Smooth muscle cell (in vitro differentiated cells): ENCODE results near the gene SLC39A11. TPM values are rescaled to one million over a fixed set of nuclear protein-coding genes. Genes with fewer than 3 reads are reported as not detected.

Source experiments
- DNase-seq: peaks from one replicate; lab custom pipeline; 2025; ENCODE audit not compliant: unreplicated experiment; lab: John Stamatoyannopoulos, UW
- H2AFZ ChIP-seq: fragments of 200-600 bp; sonication (generic); 2 replicates; pipeline ENCODE4 v1.6.0; 2016; ENCODE audit warnings: antibody characterized with exemption, low read depth, mild to moderate bottlenecking
- H3F3A ChIP-seq: fragments of 200-600 bp; sonication (generic); 2 replicates; pipeline ENCODE4 v1.6.0; 2017; ENCODE audit warnings: antibody characterized with exemption, low read depth
- H3K27ac ChIP-seq: fragments of 200-600 bp; sonication (generic); 2 replicates; pipeline ENCODE4 v1.5.1; 2016; ENCODE audit warnings: low read depth, mild to moderate bottlenecking
- H3K27me3 ChIP-seq: fragments of 200-600 bp; sonication (generic); 2 replicates; pipeline ENCODE4 v1.6.1; 2016; ENCODE audit warnings: low read depth, mild to moderate bottlenecking
- H3K36me3 ChIP-seq: fragments of 200-600 bp; sonication (generic); 2 replicates; pipeline ENCODE4 v1.5.1; 2016; ENCODE audit warnings: low read depth
- H3K4me1 ChIP-seq: fragments of 200-600 bp; sonication (generic); 2 replicates; pipeline ENCODE4 v1.5.1; 2016; ENCODE audit warnings: low read depth
- H3K4me2 ChIP-seq: fragments of 200-600 bp; sonication (generic); 2 replicates; pipeline ENCODE4 v1.6.0; 2016; ENCODE audit warnings: mild to moderate bottlenecking
- H3K4me3 ChIP-seq: fragments of 200-600 bp; sonication (generic); 2 replicates; pipeline ENCODE4 v1.5.1; 2016; ENCODE audit warnings: mild to moderate bottlenecking
- H3K79me2 ChIP-seq: fragments of 200-600 bp; sonication (generic); 2 replicates; pipeline ENCODE4 v1.6.0; 2016; ENCODE audit warnings: low read depth, mild to moderate bottlenecking
- H3K9ac ChIP-seq: fragments of 200-600 bp; sonication (generic); 2 replicates; pipeline ENCODE4 v1.6.0; 2016; ENCODE audit warnings: low read depth
- H3K9me3 ChIP-seq: fragments of 200-600 bp; sonication (generic); replicated peaks from 2 replicates; pipeline ENCODE4 v1.5.1; 2016; ENCODE audit warnings: low read depth
- H4K20me1 ChIP-seq: fragments of 200-600 bp; sonication (generic); 2 replicates; pipeline ENCODE4 v1.6.0; 2016; ENCODE audit warnings: low read depth
- WGBS: methylation state at CpG from one replicate; pipeline ENCODE4 v1.1.7; 2016; ENCODE audit warnings: low lambda C conversion rate; 5-methylcytosine and 5-hydroxymethylcytosine counted together
- polyA plus RNA-seq: library from polyadenylated mRNA; unstranded; fragments of >200 nt; fragmentation: Nextera tagmentation; extraction: Ambion mirVana; gene quantifications from 2 replicates; pipeline ENCODE4 v1.2.1, GENCODE V29; 2016
- total RNA-seq: library from RNA; depleted of rRNA; stranded (reverse); fragments of >200 nt; gene quantifications from 2 replicates; pipeline ENCODE4 v1.2.3, GENCODE V29; 2014
- TF ChIP-seq, protein P1 (sequence below): fragments of 200-600 bp; sonication (generic); IDR thresholded peaks from 2 replicates; pipeline ENCODE4 v1.5.1; 2017; ENCODE audit warnings: borderline replicate concordance, mild to moderate bottlenecking, antibody characterized with exemption; ENCODE audit not compliant: insufficient read depth, poor library complexity, severe bottlenecking

SLC39A11 gene
- total and polyA plus RNA-seq, 2 experiments from 2014 or later: 9.2 to 36.7 TPM

DNA sequence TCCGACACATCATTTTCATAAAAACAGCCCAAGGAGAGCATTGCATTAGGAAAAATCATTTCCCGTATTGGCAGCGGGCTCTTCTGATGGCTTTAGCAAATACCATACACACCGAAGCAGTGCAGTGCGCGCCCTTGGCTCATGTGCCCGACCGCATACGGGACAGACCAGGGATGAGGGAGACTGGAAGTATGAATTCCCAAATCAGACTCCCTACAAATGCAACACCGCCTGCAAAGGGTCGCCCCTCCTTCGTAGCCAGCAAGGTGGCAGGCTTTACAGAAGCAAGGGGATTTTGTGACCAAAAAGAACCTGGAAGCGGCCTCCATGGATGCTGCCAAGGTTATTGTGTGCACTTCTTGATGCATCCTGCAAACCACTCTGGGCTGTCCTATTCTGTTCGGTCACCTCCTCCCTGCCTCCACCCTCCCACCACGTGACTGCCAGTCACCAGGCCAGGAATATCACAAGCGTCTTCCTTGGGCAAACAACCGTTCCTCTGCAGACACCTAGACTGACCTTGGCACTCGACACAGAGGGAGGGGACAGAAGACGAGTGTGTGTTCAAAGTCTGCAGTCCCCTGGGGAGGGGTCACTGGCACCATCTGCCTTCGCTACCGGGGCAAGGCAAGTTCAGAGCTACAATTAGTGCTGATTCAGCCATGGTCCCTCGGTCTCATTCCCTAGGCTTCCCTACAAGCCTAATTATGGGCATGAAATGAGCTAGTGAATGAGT, 460.4 kb downstream of the SLC39A11 start:
- Histone ChIP-seq H3K4me1 (no peaks in the 10 kb centered on the region), H3K36me3 (no peaks in the 10 kb centered on the region), H3F3A (no peaks in the 10 kb centered on the region), H3K4me3 (no peak overlapping the region), H3K4me2 (no peak overlapping the region), H3K9me3 (no peaks in the 10 kb centered on the region), H3K9ac (no peak overlapping the region), H2AFZ (no peak overlapping the region), H3K27me3 (no peaks in the 10 kb centered on the region), H3K79me2 (no peaks in the 10 kb centered on the region), H4K20me1 (no peaks in the 10 kb centered on the region), H3K27ac (no peak overlapping the region)
- DNase-seq: no peak
- TF ChIP-seq, protein P1, sequence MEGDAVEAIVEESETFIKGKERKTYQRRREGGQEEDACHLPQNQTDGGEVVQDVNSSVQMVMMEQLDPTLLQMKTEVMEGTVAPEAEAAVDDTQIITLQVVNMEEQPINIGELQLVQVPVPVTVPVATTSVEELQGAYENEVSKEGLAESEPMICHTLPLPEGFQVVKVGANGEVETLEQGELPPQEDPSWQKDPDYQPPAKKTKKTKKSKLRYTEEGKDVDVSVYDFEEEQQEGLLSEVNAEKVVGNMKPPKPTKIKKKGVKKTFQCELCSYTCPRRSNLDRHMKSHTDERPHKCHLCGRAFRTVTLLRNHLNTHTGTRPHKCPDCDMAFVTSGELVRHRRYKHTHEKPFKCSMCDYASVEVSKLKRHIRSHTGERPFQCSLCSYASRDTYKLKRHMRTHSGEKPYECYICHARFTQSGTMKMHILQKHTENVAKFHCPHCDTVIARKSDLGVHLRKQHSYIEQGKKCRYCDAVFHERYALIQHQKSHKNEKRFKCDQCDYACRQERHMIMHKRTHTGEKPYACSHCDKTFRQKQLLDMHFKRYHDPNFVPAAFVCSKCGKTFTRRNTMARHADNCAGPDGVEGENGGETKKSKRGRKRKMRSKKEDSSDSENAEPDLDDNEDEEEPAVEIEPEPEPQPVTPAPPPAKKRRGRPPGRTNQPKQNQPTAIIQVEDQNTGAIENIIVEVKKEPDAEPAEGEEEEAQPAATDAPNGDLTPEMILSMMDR: no peak
- 91% methylated on average over 22 of the region's 22 CpGs for WGBS

DNA sequence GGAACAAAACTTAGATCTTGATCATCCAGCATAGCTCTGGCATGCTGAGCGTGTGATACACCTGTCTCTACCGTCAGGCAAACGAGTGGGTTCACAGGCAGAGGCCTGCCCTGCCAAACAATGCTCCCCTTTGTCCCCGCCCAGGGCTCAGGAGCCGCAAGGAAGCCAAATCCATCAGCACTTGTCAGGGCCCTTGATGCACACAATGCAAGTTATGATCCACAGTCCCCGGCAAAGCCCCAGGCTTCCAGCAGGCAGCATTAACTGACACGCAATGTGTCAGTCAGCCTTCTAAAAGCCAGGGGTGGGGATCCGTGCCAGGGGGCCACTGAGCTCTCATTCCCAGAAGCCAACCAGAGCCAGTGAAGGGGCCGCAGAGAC, 460.9 kb downstream of the SLC39A11 start:
- H4K20me1 ChIP-seq: no peaks in the 10 kb centered on the region
- H3K36me3 ChIP-seq: no peaks in the 10 kb centered on the region
- H3K4me1 ChIP-seq: no peaks in the 10 kb centered on the region
- H2AFZ ChIP-seq: no peak overlapping the region
- H3K79me2 ChIP-seq: no peaks in the 10 kb centered on the region
- TF ChIP-seq, protein P1: no peak
- DNase-seq: no peak
- no peaks in the 10 kb centered on the region for H3K9me3 ChIP-seq
- no peak overlapping the region for H3K9ac ChIP-seq
- no peaks in the 10 kb centered on the region for H3F3A ChIP-seq
- H3K27ac ChIP-seq: peak overlapping the region; percentile 19
- no peaks in the 10 kb centered on the region for H3K27me3 ChIP-seq
- H3K4me2 ChIP-seq: no peak overlapping the region
- H3K4me3 ChIP-seq: no peak overlapping the region
- 79% methylated on average over 9 of the region's 9 CpGs for WGBS

DNA sequence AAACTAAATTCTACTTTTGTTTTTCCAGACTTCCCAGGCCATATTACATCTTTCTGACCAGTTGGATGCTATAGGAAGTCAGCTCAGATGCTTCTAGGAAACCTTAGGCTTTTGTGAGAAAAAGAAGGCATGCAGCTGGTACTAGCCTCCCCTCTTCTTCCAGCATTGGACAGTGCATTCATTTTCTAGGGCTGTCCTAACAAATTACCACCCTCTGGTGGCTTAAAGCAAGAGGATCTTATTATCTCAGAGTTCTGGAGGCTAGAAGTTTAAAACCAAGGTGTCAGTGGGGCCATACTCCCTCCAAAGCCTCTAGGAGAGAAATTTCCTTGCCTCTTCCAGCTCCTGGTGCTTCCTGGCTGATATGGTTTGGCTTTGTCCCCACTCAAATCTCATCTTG, 467.8 kb downstream of the SLC39A11 start:
- Histone ChIP-seq H3K4me3 (no peak overlapping the region), H3K27ac (no peak overlapping the region), H3K9ac (no peak overlapping the region), H3K36me3 (no peaks in the 10 kb centered on the region), H4K20me1 (no peaks in the 10 kb centered on the region), H3K27me3 (no peaks in the 10 kb centered on the region), H3F3A (no peaks in the 10 kb centered on the region), H3K9me3 (no peaks in the 10 kb centered on the region), H3K4me2 (no peak overlapping the region), H3K4me1 (no peaks in the 10 kb centered on the region), H3K79me2 (no peaks in the 10 kb centered on the region), H2AFZ (no peak overlapping the region)
- TF ChIP-seq, protein P1: no peak
- no peak for DNase-seq

DNA sequence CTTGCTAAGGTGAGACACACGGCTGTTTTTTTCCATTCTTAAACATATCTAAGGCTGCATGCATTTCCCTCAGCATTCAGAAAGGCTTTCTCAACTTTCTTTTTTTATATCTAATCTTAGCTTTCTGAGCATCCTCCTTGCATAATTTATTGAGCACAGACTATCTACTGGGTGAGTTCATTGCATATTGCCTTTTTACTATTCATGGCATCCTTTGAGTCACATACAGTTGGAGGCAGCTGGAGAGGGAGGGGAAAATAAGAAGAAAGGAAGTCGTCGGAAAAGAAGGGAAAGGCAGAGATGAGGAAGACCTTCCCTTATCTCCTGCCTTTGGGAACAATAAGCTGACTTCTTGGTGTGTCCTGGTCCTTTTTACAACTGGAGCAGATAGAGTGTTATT, 468.3 kb downstream of the SLC39A11 start:
- no peak overlapping the region for H3K4me3 ChIP-seq
- no peaks in the 10 kb centered on the region for H3K36me3 ChIP-seq
- H3K9me3 ChIP-seq: no peaks in the 10 kb centered on the region
- no peak overlapping the region for H3K9ac ChIP-seq
- no peaks in the 10 kb centered on the region for H4K20me1 ChIP-seq
- no peaks in the 10 kb centered on the region for H3K79me2 ChIP-seq
- no peak overlapping the region for H3K4me2 ChIP-seq
- TF ChIP-seq, protein P1: no peak
- no peaks in the 10 kb centered on the region for H3F3A ChIP-seq
- H2AFZ ChIP-seq: no peak overlapping the region
- no peak overlapping the region for H3K27ac ChIP-seq
- no peak for DNase-seq
- H3K4me1 ChIP-seq: no peaks in the 10 kb centered on the region
- no peaks in the 10 kb centered on the region for H3K27me3 ChIP-seq
- WGBS: 52% methylated on average over 3 of the region's 3 CpGs
